AG04450 (cell line): Measurements from ENCODE around the gene LLGL1. TPM values are rescaled to one million over a fixed set of nuclear protein-coding genes. Genes with fewer than 3 reads are reported as not detected.
A peak's percentile ranks its signal among the peaks of the same experiment; 100 is the strongest.

ENCODE experiments used
- CTCF ChIA-PET: fragments of 300-600, 350-600 bp; formaldehyde crosslinking; extraction: SDS; loops from one replicate; lab custom pipeline; 2022; ENCODE audit warnings: antibody characterized with exemption, inconsistent platforms; lab: Charles Lee
- POLR2A ChIA-PET: fragments of 350-600 bp; formaldehyde crosslinking; extraction: SDS; loops from one replicate; lab custom pipeline; 2021; ENCODE audit warnings: antibody characterized with exemption, inconsistent platforms; lab: Yijun Ruan, JAX
- DNase-seq: peaks from one replicate; pipeline ENCODE4 v3.0.0-alpha.2; 2011; ENCODE audit warnings: low read depth, low spot score
- H3K27ac ChIP-seq: one replicate; pipeline ENCODE4 v1.5.1; 2012; ENCODE audit warnings: low read depth, low read length, control low read depth
- H3K27me3 ChIP-seq: one replicate; pipeline ENCODE4 v1.6.0; 2012; ENCODE audit warnings: low read length; ENCODE audit not compliant: control insufficient read depth, insufficient read depth
- H3K4me3 ChIP-seq: 2 replicates; pipeline ENCODE4 v1.5.1; 2011; ENCODE audit warnings: mild to moderate bottlenecking, low read depth, low read length, control low read depth
- H3K9me3 ChIP-seq: 2 replicates; pipeline ENCODE4 v1.5.1; 2012; ENCODE audit warnings: low read length; ENCODE audit not compliant: control insufficient read depth, insufficient read depth
- CTCF ChIP-seq: IDR thresholded peaks from 2 replicates; pipeline ENCODE4 v1.5.1; 2011; ENCODE audit warnings: low read depth, low read length, control low read depth, inconsistent platforms
- polyA plus RNA-seq: library from polyadenylated mRNA; depleted of rRNA; stranded (reverse); fragments of >200 nt; gene quantifications from 2 replicates; pipeline ENCODE4 v1.2.3, GENCODE V29; 2011

Gene LLGL1
- polyA plus RNA-seq, 1 experiment = 27.1 TPM

DNA sequence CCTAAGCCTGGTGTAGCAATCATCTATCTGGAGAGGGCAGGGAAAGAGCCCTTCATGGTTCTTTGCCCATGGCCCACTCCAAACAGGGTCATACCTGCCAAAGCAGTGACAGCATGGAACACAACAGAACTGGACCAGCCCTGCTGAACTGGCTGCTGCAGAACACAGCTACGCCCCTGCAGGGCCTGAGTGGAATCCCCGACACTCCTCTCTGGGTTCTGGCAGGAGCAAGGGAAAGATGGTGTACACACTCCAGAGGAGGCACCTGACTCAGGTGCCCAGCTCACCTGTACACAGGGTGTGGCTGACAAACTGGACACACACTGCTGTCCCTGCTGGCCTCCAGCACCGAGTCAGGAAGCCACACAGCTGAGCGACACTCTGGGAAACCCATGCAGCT, 54.8 kb downstream of the LLGL1 start:
- no peak for DNase-seq
- no peak overlapping the region for H3K27ac ChIP-seq
- no peaks in the 10 kb centered on the region for H3K27me3 ChIP-seq
- no peak overlapping the region for H3K4me3 ChIP-seq
- POLR2A ChIA-PET = no interaction called here
- H3K9me3 ChIP-seq = no peaks in the 10 kb centered on the region
- no peak for TF ChIP-seq CTCF
- CTCF ChIA-PET = interaction anchor here (0.6 kb wide), 1 partner anchor 28 kb away, joined by 9 read pairs; no protein-coding TSS in a partner anchor

- no peak overlapping the region for H3K4me3 ChIP-seq
- no peaks in the 10 kb centered on the region for H3K27me3 ChIP-seq
- H3K27ac ChIP-seq = peak overlapping the region; percentile 39
- POLR2A ChIA-PET = no interaction called here
- TF ChIP-seq CTCF = no peak
- H3K9me3 ChIP-seq = no peaks in the 10 kb centered on the region
- DNase-seq = no peak
- CTCF ChIA-PET = no interaction called here
Measured at GRCh38 chr17:18280766-18281371, 55.4 kb downstream of the LLGL1 start.

DNA sequence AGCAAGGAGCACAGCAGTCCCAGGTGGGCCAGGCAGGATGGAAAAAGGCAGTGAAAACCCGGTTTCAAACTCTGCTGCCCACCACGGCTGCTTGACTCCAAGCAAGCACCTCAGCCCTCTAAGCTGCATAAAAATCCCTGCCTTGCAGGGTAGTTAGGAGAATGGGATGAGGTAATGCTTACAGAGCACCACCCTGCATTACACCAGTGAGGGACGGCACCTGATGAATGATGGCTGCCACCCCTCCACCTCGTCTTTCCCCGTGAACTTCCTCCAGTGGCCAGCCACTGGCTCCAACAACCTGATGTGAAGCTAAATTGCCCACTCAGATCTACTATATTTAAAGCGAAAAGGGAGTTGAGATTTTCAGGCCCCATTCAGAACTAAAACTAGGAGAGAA, 56.4 kb downstream of the LLGL1 start:
- ChIA-PET CTCF (no interaction called here), POLR2A (no interaction called here)
- Histone ChIP-seq H3K9me3 (no peaks in the 10 kb centered on the region), H3K27me3 (no peaks in the 10 kb centered on the region), H3K4me3 (no peak overlapping the region), H3K27ac (no peak overlapping the region)
- no peak for DNase-seq
- TF ChIP-seq CTCF = no peak

DNA sequence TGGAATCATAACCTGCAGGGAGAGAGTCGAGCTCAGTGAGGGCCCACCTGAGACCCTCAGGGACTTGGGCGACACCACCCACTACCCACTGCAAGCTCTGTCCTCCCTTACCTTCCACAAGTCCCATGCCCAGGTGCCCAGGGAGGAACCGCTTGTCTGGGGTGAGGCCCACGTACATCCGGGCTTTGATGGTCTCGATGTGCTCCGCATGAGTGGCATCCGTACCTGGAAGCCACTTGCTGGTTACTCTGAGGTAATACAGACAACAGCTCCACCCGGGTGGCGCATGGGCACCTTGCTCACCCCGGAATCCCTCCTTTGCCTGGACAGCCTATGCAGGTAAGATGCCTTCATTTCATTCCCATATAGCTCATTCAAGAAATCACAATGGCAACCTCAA, 59.9 kb downstream of the LLGL1 start:
- DNase-seq = no peak
- Histone ChIP-seq H3K27ac (no peak overlapping the region), H3K4me3 (no peak overlapping the region), H3K27me3 (no peaks in the 10 kb centered on the region), H3K9me3 (no peaks in the 10 kb centered on the region)
- TF ChIP-seq CTCF = no peak
- ChIA-PET CTCF (no interaction called here), POLR2A (no interaction called here)

DNA sequence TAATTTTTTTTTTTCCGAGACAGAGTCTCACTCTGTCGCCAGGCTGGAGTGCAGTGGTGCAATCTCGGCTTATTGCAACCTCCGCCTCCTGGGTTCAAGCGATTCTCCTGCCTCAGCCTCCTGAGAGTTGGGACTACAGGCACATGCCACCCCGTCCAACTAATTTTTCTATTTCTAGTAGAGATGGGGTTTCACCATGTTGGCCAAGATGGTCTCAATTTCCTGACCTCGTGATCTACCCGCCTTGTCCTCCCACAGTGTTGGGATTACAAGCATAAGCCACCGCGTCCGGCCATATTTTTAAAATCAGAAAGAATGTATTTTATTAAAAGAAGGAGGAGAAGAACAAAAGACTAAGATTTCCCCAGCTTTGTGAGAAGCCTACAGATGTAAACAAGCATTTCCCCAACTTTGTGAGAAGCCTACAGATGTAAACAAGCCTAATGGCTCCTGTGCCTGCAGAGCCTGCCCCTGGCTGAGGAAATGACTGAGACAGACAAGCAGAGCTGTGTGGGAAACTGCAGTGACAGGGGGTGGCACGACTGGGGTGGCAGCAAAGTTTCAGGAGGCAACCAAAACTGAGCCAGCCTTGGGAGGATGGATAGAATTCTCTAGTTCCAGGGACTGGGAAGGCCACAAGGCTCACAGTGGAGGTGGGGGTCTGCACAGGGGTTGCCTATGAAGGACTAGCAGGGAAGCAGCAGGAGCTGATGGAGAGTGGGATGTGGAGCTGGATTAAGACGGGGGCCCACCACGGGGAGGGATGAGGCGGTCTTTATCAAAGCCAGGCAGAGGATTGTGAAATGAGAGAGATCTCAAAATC, 66.5 kb downstream of the LLGL1 start:
- TF ChIP-seq CTCF = no peak
- no peak for DNase-seq
- Histone ChIP-seq H3K4me3 (no peak overlapping the region), H3K27me3 (no peaks in the 10 kb centered on the region), H3K9me3 (no peaks in the 10 kb centered on the region), H3K27ac (no peak overlapping the region)
- ChIA-PET POLR2A (interaction anchor here (0.5 kb wide), 1 partner anchor 9 kb away, joined by 3 read pairs; no protein-coding TSS in a partner anchor), CTCF (interaction anchor here (0.8 kb wide), 1 partner anchor 28 kb away, joined by 3 read pairs; no protein-coding TSS in a partner anchor)
